Uterus (tissue), 4 donors: Measurements from ENCODE around the gene EYA3. TPM values are rescaled to one million over a fixed set of nuclear protein-coding genes. Genes with fewer than 3 reads are reported as not detected.

Source experiments
- DNase-seq, 2 donors: peaks; one replicate each; pipeline ENCODE4 v3.0.0-alpha.2; 2019 to 2020
- H3K27ac ChIP-seq, 2 donors: fragments of 200-600 bp; sonication (generic); 1 replicate in 1 of 2; 2 replicates in 1 of 2; pipeline ENCODE4 v1.5.1; 2016 to 2018
- H3K27me3 ChIP-seq, 2 donors: fragments of 200-600 bp; sonication (generic); one replicate each; pipeline ENCODE4 v1.5.1; 2018 to 2019; ENCODE audit warnings: control low read depth in 1 of 2
- H3K36me3 ChIP-seq, 2 donors: fragments of 200-600 bp; sonication (generic); one replicate each; pipeline ENCODE4 v1.5.1; 2019; ENCODE audit warnings: control low read depth in 1 of 2
- H3K4me1 ChIP-seq, 2 donors: fragments of 200-600 bp; sonication (generic); one replicate each; pipeline ENCODE4 v1.5.1; 2018 to 2019; ENCODE audit warnings: control low read depth in 1 of 2
- H3K4me3 ChIP-seq, 2 donors: fragments of 200-600 bp; sonication (generic); 1 replicate in 1 of 2; 2 replicates in 1 of 2; pipeline ENCODE4 v1.5.1; 2018 to 2019; ENCODE audit warnings: mild to moderate bottlenecking in 1 of 2
- H3K9me3 ChIP-seq, 2 donors: fragments of 200-600 bp; sonication (generic); one replicate each; pipeline ENCODE4 v1.5.1; 2019; ENCODE audit warnings: control low read depth in 1 of 2
- CTCF ChIP-seq, 4 experiments: fragments of 200-600 bp in 2 of 4; fragments of 450-650 bp in 2 of 4; sonication (generic) in 2 of 4; IDR thresholded peaks; one replicate each; pipeline ENCODE4 v1.5.1; 2016 to 2019; ENCODE audit warnings: antibody characterized with exemption in 4 of 4, mild to moderate bottlenecking in 2 of 4, moderate library complexity in 1 of 4
- POLR2A ChIP-seq, 2 donors: fragments of 450-650 bp; IDR thresholded peaks; one replicate each; pipeline ENCODE4 v1.6.1; 2016; ENCODE audit warnings: antibody characterized with exemption in 2 of 2, mild to moderate bottlenecking in 1 of 2, moderate library complexity in 1 of 2
- intact Hi-C: fragments of 100-400 bp; cut with DNase I; formaldehyde crosslinking; loops from one replicate; pipeline ENCODE4 v1.15.1; 2023; ENCODE audit warnings: low total_unique reads
- total RNA-seq, 4 donors: library from RNA; depleted of rRNA in 3 of 4; stranded (reverse); fragments of >200 nt in 3 of 4; gene quantifications; one replicate each; pipeline versions ENCODE4 v1.1.0 to v1.2.4, GENCODE V29; 2014 to 2023
- donor health status: DM: yes; HTN: yes; CAD: no.

EYA3 gene
- total RNA-seq, 4 donors from 2014 or later: 7.2 to 30.4 (median 13.1) TPM

DNA sequence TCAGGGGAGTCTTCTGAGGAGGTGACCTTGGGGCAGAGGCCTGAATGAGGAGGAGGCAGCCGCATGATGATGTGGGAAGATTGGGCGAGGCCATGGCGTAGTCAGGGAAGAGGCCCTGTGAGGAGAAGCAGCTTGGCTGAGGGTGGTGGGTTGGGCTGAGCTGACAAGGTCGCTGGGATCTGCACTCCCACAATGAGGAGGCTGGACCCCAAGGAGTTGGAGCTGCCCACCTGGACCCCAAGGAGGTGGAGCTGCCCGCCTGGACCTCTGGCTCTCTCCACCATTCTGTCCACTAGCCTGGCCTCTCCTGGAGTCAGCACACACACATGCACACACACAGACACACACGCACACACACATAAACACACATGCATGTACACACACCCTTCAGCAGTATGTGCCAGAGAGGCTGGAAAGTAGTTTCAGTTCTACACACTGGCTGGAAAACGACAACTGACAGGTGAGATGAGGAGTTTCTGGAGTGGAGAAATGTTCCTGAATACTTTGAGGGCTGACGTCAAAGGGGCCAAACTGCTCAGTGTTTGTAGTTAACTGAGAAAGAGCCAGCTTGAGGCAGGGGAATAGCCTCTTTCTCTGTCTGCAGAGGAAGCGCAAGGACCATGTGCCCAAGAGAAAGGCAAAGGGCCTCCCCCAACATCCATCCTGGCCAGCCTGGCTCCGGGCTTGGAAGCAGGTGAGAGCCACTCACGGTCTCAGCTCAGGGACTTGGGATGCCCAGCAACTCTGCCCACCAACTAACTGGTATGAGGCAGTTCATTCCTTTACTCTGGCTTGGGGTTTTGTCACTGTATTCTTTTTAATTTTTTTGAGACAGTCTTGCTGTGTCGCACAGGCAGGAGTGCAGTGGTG, 146.5 kb downstream of the EYA3 start:
- intact Hi-C loops: no loop called here
- Histone ChIP-seq H3K36me3 (no peaks in the 10 kb centered on the region), H3K9me3 (no peaks in the 10 kb centered on the region), H3K27ac (no peak overlapping the region), H3K4me3 (no peak overlapping the region), H3K27me3 (no peaks in the 10 kb centered on the region), H3K4me1 (no peaks in the 10 kb centered on the region)
- no peak for TF ChIP-seq CTCF (IDR thresholded peaks at IDR 0.05)
- no peak for TF ChIP-seq POLR2A (IDR thresholded peaks at IDR 0.05)
- DNase-seq: no peak

DNA sequence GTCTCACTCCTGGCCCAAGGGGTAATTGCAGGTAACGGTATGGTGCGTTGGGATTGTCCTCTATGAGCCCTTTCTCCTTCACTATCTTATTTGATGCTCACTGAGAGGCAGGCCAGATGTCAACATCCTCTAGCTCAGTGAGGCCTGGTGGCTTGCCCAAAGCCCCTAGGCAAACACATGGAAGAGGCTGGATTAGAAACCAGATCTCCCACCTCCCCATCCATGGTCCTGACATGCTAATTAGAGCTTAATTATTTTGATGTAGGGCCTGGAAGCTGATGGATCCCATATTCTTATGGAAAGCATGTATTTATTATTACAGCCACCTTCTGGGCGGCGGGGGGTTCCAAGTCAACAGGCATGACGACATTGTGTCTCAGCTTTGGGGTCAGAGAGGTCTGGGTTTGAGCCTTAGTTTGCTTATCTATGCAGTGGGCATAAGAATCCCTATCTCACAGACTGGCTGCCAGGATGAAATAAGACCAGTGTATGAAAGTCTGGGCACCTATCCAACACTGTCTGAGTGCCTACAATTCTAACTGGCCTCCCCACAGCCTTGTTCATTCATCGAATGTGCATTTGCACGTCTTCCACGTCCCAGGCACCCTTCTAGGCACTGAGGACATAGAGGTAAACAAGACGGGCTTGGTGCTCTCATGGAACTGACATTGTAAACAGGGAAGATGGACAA, 147.4 kb downstream of the EYA3 start:
- DNase-seq: no peak
- Histone ChIP-seq H3K27me3 (no peaks in the 10 kb centered on the region), H3K9me3 (no peaks in the 10 kb centered on the region), H3K36me3 (no peaks in the 10 kb centered on the region), H3K4me3 (no peak overlapping the region), H3K27ac (no peak overlapping the region), H3K4me1 (no peaks in the 10 kb centered on the region)
- intact Hi-C loops: no loop called here
- TF ChIP-seq CTCF (IDR thresholded peaks at IDR 0.05): no peak
- no peak for TF ChIP-seq POLR2A (IDR thresholded peaks at IDR 0.05)

DNA sequence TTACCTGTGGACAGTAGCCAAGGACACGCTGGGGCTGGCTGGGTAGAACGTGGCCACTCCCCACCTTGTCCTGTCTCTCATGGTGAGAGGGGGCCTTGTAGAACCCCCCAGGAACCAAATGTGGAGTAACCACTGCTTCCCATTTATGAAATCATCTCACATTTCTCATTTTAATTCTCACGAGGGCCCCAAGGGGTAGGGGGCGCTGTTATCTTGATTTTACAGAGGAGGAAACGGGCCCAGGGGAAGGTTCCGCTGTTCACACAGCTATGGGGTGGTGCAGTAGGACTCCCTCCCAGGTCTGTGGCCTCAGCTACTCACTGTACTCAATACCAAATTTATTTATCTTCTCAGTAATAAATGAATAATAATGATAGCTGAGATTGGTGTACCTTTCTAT, 148.1 kb downstream of the EYA3 start:
- intact Hi-C loops: no loop called here
- TF ChIP-seq POLR2A (IDR thresholded peaks at IDR 0.05): no peak
- no peak for TF ChIP-seq CTCF (IDR thresholded peaks at IDR 0.05)
- no peak for DNase-seq
- Histone ChIP-seq H3K36me3 (no peaks in the 10 kb centered on the region), H3K27ac (no peak overlapping the region), H3K4me3 (no peak overlapping the region), H3K27me3 (no peaks in the 10 kb centered on the region), H3K9me3 (no peaks in the 10 kb centered on the region), H3K4me1 (no peaks in the 10 kb centered on the region)

DNA sequence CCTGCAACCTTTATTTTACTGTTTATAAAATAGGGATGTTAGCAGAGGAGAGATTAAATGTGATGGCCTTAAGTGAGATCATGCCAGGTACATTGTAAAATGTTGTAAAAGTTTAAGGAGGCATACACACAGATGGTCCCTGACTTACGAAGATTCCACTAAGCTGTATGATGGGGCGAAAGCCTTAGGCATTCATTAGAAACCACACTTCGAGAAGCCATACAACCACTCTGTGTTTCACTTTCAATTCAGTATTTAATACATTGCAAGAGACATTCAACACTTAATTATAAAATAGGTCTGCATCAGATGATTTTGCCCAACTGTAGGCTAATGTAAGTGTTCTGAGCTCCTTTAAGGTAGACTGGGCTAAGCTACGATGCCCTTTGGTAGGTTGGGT, 149.9 kb downstream of the EYA3 start:
- no peaks in the 10 kb centered on the region for H3K4me1 ChIP-seq
- H3K27ac ChIP-seq: no peak overlapping the region
- DNase-seq: no peak
- intact Hi-C loops: no loop called here
- H3K4me3 ChIP-seq: no peak overlapping the region
- no peaks in the 10 kb centered on the region for H3K36me3 ChIP-seq
- H3K27me3 ChIP-seq: no peaks in the 10 kb centered on the region
- TF ChIP-seq POLR2A (IDR thresholded peaks at IDR 0.05): no peak
- no peak for TF ChIP-seq CTCF (IDR thresholded peaks at IDR 0.05)
- H3K9me3 ChIP-seq: no peaks in the 10 kb centered on the region

DNA sequence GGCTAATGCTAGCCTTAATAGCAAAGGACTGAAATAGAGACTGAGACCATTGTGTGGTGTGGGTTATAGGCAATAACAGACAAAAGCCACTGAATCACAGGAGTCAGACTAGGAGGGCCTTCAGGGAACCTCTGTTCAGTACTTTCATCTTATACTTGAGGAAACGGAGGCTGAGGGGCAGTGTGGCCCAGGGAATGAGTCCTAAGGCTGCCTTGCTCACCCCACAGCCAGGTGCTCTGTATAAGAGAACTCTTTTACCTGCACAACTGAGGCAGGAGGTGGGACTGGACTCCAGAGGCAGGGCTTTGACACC, 150.9 kb downstream of the EYA3 start:
- no peak for DNase-seq
- H3K27me3 ChIP-seq: no peaks in the 10 kb centered on the region
- intact Hi-C loops: no loop called here
- H3K4me3 ChIP-seq: no peak overlapping the region
- no peaks in the 10 kb centered on the region for H3K4me1 ChIP-seq
- no peak overlapping the region for H3K27ac ChIP-seq
- no peaks in the 10 kb centered on the region for H3K9me3 ChIP-seq
- TF ChIP-seq CTCF (IDR thresholded peaks at IDR 0.05): no peak
- TF ChIP-seq POLR2A (IDR thresholded peaks at IDR 0.05): no peak
- H3K36me3 ChIP-seq: no peaks in the 10 kb centered on the region
